Stimulated activated CD4-positive, alpha-beta T cell treated with anti-CD3 and anti-CD28 coated beads, Interleukin-4, amount 100 ng/mL, for 4 hours (primary cell): ENCODE measurements around the gene BMP2K.
"Not testable (repeated sequence)": the region's sequence is repeated elsewhere in the genome, so short reads cannot be mapped to it uniquely, and the experiment has no call there.

Experiments used
- DNase-seq, 2 experiments: peaks; one replicate each; pipeline ENCODE4 v3.0.0-alpha.2; 2020

Gene BMP2K

DNA sequence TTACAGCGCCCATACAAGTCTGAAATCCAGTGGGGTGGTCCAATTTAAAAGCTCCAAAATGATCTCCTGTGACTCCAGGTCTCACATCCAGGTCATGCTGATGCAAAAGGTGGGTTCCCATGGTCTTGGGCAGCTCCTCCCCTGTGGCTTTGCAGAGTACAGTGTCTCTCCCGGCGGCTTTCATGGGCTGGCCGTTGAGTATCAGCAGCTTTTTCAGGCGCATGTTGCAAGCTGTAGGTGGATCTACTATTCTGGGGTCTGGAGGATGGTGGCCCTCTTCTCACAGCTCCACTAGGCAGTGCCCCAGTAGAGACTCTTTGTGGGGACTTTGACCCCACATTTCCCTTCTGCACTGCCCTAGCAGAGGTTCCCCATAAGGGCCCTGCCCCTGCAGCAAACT lies 92.6 kb downstream of the BMP2K start:
- DNase-seq, result not testable (repeated sequence)

DNA sequence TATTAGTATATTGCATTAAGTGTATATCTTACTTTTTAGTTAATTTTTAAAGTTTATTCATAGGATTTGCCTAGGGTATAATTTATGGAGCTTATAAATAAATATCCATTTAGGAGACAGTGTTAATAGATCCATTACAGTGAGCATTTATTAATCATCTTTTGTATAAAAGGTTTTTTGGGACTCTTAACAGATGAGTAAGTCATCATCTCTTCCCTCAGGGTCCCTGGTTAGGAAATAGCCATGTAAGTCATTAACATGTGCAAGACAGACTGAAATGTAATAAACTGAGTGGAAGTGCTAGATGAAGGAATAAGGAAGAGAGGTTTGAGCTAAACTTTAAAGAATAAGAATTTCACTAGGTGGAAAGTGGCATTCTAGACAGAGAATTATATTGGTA lies 93.9 kb downstream of the BMP2K start:
- no peak for DNase-seq

DNA sequence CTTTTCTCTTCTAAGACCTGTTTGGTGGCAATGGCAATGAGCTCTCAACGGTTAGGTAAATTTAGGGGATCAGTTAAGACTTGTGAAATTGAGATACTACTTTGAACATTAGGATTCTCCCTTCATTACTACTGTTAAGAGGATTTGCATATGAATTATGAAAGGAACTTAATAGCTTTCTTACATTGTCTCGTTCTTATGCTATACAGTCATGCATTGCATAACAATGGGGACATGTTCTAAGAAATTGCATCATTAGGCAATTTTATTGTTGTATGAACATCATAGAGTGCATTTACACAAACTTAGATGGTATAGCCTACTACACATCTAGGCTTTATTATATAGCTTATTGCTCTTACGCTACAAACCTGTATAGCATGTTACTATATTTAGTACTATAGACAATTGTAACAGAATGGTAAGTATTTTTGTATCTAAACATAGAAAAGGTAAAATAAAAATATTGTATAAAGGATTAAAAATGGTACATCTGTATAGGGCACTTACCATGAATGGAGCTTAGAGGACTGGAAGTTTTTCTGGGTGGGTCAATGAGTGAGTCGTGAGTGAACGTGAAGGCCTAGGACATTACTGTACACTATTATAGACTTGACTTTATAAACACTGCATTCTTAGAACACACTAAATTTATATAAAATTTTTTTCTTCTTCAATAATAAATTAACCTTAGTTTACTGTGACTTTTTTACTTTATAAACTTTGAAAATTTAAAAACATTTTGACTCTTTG lies 100.6 kb downstream of the BMP2K start:
- no peak for DNase-seq

DNA sequence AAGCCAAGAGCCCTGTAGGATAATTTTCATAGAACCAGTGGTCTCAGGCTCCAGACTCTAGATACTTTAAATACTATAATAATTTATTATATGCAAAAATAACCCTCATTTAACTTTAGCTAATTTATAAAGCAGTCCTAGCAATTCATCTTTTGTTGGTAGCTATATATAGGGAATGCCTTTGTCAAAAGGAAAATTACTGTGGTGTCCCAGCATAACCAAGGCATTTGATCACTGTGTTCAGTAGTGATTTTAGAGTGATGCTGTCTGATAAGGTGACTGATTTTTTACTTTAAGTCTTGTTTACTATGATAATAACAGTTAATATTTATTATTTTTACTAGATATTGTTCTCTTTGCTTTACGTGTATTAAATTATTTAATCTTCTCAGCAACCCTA lies 101.9 kb downstream of the BMP2K start:
- DNase-seq, result no peak

DNA sequence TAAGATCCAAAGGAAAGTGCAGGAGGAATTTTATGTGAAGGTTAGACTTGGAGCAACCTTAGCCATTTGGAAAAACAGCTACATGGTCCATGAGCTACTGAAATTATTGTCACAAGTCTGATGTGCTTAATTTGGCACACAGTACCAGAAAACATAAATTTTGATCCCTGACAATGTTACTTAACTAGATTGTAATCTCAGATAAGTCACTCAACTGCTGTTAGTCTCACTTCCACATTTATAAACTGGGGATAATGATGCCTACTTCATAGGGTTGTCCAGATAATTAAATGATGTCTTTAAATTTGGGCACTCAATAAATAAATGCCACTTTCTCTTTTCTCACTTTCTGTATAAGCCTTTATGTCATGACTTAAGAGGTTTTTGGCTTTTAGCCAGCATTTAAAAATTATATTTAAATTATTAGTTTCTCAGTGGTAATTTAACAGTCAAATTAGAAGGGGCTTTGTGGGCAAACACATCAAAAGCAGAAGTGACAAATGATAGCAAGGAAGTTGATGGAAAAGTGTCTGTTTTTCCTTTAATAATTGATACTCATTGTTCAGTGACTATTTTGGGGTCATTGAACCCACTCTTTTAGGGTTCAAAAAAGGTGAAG lies 104.8 kb downstream of the BMP2K start:
- no peak for DNase-seq

DNA sequence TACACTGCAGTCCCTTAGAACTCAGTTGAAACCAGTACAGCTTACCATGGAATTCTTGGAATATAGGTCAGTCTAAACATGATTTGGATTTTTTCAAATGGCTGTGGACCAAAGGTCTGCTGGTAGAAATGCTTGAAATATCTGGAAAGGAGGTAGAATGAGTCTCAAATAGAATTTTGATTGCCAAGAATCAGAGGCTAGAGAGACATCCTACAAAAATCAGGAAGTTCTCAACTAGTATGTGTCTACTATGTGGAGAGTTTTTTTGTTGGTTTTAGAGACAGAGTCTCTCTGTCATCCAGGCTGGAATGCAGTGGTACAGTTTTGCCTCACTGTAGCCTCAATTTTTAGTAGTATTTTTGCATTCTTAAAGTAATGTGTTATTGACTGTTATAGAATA lies 109.4 kb downstream of the BMP2K start:
- no peak for DNase-seq

DNA sequence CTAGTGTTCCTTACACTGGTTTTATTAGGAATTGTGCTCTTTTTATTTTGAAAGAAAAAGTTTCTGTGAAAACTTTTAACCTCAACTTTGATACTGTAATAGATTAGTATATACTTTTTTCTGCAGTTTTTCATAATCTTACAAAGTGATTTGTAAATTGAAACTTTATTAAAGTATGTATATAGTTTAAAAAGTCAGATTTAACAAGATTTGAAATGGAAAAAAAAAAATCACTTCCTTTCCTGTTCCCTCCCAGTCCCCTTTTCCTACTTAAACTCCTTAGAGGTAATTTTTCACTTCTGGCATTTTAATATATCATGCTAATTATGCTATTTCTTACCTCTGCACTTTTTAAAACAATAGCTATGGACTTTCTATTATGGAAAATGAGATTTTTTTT lies 113.8 kb downstream of the BMP2K start:
- DNase-seq, result no peak

DNA sequence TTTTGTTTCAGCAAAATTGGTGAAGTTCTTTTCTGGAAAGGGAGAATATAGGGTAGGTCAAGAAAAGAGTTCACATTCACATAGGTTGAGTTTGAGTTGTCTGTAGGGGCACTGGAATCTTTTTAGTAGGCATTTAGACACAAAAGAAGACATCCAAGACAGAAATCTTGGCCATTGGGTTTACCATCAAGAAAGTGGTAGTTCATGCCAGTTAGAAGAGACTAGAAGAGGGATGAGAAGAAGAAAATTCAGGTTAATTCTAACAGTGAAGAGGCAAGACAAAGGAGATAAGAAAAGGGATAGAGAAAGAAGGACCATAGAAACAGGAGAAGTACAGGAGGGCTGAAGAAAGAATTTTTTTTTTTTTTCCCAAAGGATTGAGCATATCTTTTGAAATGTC lies 123.2 kb downstream of the BMP2K start:
- DNase-seq, result no peak

DNA sequence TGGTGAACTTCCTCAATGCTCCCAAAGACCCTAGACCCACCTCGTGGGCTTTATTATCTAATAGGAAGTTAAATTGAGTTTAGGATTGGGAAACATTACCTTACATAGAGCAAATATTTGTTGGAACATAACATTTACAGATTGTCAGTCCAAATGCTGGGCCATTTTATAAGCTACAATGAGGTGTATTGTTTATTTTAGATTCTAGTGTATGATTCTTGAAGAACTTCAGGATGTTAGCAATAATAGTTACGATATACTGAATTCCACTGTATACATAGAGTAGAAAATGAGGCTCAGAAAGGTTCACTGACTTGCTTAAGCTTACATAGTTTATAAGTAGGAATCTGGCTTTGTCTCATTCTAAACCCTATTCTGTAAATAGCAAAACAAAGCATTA lies 125.7 kb downstream of the BMP2K start:
- DNase-seq, result no peak

DNA sequence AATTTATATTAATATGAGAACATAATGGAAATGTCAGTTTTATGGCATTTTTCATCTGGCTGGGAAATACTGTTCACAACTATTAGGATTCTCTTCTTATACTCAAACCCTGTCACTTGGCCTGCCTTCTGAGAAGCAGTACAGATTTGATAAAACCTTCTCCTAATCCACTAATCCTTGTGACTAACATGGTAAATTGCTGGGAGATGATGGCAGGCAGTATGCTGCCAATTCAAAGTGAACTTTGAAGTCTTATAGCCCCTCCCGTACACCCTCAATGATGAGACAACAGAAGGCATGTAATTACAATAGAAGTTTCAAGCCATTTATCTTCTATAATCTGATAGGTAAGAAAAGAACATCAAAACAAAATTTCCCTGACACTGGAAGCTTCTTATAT lies 126.1 kb downstream of the BMP2K start:
- no peak for DNase-seq

DNA sequence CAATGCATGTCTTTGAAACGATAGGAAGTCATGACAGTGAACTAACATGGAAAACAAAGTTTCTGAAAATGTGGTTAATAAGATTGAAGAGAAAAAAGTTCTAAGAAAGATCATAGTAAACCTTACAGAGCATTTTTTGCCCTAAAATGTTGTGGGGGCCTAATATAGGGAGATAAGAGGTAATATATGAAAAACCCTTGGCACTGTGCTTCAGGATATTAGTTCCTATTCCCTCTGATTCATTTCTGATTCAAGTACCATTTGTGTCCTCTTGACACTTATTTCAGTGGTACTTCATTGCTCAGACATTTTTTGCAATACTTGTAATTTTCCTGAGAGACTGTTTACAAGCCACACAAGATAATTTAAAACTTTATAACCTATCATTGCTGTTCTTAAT lies 128.0 kb downstream of the BMP2K start:
- DNase-seq, result no peak

DNA sequence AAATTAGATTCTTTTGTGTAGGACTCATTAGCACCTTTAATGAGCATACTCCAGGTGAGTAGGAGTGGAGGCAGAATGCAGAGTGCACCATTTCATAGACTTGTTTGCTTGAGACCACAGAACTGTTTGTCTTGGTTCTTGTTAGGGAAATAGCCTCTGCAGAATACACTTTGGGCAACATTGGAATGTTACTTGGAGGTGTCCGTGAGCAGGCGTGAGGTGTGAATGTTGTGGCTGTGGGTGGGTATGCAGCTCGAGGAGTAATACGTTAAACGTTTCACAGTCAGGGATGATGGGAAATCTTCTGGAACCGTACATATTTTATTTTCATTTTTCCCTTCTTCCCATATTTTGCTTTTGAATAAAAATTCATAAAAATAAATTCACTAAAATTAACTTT lies 131.5 kb downstream of the BMP2K start:
- DNase-seq, result no peak

DNA sequence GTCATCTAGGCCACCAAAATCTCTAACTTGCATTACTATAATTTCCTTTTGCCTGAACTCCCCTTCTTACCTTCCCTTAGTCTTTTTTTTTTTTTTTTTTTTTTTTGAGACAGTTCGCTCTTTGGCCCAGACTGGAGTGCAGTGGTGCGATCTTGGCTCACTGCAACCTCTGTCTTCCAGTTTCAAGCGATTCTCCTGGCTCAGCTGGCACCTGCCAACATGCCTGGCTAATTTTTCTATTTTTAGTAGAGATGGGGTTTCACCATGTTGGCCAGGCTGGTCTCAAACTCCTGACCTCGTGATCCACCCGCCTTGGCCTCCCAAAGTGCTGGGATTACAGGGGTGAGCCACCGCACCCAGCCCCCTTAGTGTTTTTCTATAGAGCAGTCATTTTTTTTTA lies 132.8 kb downstream of the BMP2K start:
- not testable (repeated sequence) for DNase-seq

DNA sequence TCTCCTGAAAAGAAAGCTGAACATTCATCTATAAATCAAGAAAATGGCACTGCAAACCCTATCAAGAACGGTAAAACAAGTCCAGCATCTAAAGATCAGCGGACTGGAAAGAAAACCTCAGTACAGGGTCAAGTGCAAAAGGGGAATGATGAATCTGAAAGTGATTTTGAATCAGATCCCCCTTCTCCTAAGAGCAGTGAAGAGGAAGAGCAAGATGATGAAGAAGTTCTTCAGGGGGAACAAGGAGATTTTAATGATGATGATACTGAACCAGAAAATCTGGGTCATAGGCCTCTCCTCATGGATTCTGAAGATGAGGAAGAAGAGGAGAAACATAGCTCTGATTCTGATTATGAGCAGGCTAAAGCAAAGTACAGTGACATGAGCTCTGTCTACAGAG lies 134.5 kb downstream of the BMP2K start:
- DNase-seq, result no peak

DNA sequence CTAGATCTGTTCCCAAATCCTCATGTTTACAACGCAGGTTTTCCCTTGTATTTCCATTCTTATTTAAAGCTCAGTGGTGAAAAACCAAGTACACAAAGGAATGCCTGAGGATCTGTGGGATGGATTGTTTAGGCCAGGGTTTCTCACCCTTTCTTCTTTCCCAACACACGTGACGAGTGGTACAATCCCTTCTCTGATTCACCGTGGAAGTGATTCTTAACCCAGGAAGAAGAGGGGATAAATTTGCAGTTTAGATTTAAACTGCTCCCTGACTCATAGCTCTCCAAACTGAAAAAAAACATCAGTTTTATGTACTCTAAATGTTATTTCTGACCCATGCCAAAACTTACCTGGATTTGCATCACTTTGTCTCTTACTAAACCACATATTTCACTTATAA lies 146.1 kb downstream of the BMP2K start:
- DNase-seq, result no peak

DNA sequence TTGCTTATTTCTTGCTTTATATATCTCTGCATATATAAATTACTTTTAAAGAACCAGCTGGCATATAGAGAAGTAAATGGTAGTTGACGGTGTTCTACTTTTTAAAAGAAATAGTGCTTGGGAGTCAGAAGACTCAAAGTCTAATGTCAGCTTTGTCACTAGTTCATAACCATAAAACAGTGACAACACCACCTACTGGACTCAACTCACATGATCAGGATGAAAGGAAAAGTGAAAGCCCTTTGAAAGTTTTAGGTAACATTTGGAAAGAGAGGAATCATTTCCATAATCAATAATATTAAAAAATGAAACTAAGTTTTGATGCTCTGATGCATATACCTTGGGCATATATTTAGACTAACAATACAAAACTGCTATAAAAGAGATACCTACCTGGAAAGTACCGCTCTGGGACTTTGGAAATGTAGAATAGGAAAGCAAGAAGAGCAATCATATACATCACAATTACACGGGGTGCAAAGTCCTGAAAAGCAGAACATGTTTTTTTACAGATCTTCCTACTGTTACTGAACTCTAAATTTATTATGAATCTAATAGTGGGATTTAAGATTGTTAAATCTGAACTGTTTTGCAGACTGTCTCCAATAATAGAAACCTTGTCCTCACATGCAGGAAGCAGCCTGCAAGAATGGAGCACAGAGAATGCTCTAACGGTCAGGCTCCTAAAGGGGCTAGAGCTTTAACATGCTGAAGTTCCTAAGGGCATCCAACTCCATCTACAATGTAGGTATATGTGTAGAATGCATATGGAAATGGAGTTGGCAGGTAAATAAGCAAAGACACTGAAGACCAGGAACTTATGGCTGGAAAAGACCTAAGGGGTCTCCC lies 147.5 kb downstream of the BMP2K start:
- DNase-seq, result no peak

DNA sequence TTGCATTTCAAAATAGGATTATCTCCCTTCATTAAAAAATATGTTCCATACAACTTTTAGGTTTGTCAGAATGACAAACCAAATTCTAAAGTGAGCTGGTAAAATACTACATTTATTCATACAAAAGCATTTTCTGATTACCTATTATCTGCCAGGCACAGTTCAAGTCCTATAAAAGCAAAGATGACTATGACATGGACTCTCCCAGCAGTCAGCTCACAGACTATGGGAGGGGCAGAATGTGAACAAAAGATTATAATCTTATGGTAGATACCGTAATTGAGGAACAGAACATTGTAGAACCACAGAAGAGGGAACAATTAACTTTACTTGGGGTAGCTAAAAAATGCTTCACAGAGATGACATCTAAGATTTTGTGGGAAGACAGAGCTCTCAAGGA lies 150.7 kb downstream of the BMP2K start:
- no peak for DNase-seq

DNA sequence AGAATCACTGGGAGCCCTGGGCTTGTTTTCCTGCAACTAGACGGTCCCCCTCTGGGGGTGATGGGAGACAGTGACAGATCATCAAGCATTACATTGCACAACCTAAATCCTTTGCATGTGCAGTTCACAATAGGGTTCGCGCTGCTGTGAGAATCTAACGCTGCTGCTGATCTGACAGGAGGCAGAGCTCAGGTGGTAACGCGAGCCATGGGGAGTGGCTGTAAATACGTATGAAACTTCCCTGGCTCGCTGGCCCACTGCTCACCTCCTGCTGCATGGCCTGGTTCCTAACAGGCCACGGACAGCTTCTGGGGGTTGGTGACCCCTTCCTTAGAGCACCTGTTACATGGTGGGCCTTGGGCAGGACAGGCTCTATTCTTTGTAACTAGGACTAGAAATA lies 152.7 kb downstream of the BMP2K start:
- DNase-seq, result no peak

DNA sequence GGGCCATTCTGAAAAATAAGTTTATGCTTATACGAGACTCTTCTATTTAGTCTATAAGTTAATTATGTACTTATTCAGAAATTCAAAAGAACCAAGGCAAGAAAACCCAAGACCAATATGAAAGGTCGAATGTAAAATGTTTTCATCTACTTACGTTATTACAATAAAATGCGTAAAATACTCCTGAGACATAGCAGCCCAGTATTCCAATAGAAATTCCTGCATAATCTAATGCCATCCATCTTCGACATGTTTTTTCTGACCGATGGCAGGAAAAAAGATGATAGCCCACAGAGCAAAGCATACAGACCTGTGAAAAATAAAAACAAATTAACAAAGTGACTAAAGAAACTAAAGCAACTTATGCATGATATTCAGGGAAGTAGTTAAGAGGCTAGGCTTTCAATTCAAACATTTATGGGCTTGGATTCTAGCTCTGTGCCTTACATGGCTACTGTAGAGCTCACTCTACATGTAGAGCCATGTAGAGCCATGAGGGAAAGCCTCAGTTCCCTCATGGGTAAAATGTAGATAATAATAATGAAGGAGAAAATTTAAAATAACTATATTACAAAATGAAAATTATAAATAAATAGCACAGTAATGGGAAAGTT lies 154.0 kb downstream of the BMP2K start:
- DNase-seq, result no peak

DNA sequence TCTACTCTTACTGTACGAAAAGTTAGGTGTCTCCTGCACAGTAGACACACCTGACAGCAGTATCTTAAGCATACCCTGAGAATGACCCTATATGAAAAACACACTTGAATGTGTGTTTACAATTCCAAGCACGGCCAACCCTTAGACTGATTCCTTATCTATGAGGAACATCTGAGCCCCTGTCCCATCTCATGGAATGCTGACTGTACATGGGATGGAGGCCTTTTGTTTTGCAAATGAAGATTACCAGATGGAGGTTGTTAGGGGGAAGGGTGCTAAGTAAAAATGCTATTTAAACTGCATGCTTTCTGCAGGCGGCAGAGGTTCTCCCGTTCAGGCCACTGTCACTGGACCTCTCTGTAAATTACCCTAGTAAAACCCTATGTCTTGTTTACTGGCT lies 160.8 kb downstream of the BMP2K start:
- no peak for DNase-seq

DNA sequence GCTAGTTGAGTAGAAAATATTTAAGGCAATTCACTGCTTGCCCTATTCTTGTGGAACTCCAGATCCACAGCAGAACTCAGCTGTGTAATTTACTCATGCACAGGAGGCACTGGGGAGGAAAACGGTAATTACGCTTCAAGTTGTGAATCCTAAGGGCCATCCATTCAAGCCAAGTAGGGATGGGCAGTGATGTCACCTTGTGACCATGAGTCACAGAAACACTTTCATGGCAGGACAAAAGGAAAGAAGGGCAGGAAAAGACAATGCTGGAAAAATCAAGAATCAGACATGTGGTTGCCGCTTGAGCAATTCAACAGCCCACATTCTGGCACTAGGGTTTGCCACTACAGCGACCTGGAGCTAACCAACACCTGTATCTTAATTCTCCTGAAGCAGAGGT lies 161.7 kb downstream of the BMP2K start:
- DNase-seq, result no peak

DNA sequence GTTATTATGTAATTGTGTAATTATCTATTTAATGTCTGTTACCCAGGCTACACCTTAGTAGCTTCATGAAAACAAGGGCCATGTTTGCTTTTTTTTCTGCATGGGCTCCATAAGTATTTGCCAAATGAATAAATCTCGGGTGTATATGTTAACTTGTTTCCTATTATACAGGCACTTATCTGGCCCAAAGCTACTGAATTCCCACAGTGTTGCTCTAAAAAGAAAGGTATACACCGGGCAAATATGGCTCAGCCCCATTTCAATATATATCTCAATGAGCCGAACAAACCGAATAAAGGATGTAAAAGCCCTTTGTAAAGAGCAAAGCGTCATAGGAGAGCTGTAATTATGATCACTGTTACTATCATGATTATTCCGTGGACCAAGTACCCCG lies 162.3 kb downstream of the BMP2K start:
- no peak for DNase-seq

DNA sequence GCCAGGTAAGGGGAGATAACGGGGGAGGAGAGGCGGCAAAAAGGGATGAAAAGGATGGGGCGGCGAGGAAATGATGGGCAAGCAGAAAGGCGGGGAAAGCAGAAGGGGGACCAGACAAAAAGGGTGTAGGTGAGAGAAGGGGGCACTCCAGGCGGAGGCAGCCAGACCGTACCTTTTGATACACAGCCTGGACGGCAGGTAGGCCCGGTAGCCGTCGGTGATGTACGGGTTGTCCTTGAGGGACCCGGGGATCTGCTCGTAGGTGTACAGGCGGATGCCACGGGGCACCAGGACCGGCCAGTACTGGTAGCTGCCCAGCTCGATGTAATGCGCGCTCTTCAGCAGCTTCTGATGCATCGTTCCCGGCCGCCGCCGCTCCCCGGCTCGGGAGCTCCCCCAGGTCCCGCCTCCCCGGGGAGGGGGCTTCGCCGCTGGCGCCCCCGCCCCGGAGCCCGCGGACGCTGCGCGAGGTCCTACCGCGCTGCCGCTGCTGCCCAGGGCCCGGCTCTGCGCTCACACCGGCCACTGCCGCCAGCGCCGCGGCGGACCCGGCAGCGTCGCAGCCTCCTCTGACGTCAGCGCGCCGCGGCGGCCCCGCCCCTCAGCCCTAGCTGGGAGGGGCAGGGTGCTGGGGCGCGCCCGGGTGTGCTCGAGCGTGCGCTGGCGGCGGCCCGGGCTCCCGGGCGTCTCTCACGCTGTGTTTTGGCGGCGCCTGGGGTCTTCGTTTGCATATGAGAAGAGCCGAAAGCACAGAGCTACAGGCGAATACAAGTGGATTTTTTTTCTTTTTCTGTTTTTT lies 162.9 kb downstream of the BMP2K start, which contains the start of gene PAQR3:
PAQR3 (minus strand) TSS at position 571 of the 799 bp plus-strand sequence; CDS start at position 357, 214 bp downstream.
- DNase-seq, result peak; percentile 76 to 88
